GM10266 (cell line): ENCODE measurements around the gene ST6GALNAC3.

Experiments used
- DNase-seq: peaks from one replicate; pipeline ENCODE4 v3.0.0; 2012; ENCODE audit errors: extremely low spot score
- TF ChIP-seq, protein P1 (sequence below): IDR thresholded peaks from 2 replicates; pipeline ENCODE4 v1.5.1; 2012; ENCODE audit warnings: mild to moderate bottlenecking, low read depth; ENCODE audit not compliant: control insufficient read depth, insufficient read depth; ENCODE audit errors: missing control alignments

ST6GALNAC3 gene

DNA sequence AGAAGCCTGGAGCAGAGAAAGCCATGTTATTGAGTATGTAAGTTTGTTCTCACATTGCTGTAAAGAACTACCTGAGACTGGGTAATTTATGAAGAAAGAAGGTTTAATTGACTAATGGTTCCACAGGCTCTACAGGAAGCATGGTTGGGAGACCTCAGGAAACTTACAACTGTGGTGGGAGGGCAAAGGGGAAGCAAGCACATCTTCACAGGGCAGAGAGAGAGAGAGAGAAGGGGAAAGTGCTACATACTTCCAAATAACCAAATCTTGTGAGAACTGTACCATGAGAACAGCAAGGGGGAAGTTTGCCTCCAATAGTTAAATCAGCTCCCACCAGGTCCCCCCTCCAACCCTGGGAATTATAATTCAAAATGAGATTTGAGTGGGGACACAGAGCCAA lies 302.7 kb downstream of the ST6GALNAC3 start:
- DNase-seq: no peak

DNA sequence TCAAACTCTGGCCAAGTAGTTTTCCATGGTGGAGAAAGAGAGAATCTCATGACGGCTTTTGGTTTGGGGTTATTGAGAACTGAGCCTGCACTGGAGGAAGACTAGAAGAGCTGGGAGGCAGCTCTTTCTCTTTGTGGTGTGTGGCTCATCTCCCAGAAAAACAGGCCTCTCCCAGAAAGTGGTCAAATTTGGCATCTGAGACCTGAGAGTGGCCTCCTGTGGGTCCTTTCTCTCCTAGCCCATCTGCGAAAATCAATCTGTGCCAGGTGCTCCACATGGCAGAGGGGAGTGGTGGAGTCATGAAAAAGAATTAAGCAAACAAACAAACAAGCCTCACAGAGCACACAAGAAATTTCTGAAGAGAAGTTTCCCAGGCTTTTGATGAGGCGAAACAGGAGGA lies 305.0 kb downstream of the ST6GALNAC3 start:
- no peak for DNase-seq
- TF ChIP-seq, protein P1, sequence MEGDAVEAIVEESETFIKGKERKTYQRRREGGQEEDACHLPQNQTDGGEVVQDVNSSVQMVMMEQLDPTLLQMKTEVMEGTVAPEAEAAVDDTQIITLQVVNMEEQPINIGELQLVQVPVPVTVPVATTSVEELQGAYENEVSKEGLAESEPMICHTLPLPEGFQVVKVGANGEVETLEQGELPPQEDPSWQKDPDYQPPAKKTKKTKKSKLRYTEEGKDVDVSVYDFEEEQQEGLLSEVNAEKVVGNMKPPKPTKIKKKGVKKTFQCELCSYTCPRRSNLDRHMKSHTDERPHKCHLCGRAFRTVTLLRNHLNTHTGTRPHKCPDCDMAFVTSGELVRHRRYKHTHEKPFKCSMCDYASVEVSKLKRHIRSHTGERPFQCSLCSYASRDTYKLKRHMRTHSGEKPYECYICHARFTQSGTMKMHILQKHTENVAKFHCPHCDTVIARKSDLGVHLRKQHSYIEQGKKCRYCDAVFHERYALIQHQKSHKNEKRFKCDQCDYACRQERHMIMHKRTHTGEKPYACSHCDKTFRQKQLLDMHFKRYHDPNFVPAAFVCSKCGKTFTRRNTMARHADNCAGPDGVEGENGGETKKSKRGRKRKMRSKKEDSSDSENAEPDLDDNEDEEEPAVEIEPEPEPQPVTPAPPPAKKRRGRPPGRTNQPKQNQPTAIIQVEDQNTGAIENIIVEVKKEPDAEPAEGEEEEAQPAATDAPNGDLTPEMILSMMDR: no peak

More for the DNA sequence above, 302.7 kb downstream of the ST6GALNAC3 start:
- TF ChIP-seq, protein P1: no peak

DNA sequence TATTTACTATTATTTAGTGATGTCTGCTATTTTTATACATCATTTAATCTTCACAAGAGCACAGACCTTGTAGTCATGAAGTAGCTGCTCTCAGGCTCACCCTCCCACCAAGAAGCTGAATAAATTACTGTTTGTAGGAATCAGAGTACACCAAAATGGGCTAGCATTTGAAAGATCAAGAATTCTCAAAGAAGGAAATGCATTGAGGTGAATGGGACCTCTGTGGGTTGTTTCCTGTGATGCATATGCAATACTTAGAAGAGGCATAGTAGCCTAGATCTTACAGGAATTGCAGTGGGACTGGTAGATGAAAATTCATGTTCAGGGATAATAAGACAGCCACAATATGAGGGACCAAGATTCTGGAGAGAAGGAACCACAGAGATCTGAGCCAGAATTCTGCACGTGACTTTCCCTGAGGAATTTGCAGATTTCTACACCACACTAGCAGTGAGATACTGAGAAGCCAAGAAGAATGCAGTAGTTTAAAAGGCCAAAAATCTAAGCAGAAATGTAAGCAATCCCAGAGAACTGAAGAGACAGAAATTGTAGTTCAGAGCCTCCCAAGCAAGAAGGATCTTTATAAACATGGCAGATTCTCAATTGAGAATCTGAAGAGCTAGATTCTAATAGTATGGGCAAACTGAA lies 307.0 kb downstream of the ST6GALNAC3 start:
- no peak for DNase-seq
- TF ChIP-seq, protein P1: no peak

DNA sequence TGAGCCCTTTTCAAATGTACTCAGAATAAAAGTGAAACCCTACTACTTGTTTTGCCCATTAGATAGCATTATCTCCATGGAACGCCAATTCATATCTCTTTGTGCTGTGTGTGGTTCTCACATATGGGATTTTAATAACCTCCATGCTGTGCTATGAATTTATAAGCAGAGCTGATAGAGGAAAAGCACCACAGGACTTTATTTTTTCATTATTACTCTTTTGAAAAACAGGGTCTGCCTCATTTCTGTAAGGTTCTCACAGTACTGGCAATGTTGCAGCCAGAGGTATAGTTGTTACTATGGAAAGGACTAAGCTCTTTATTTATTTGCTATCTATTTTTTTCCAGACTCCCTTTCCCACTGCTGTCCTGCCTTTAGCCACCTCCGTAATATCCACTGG lies 313.7 kb downstream of the ST6GALNAC3 start:
- TF ChIP-seq, protein P1: no peak
- no peak for DNase-seq

DNA sequence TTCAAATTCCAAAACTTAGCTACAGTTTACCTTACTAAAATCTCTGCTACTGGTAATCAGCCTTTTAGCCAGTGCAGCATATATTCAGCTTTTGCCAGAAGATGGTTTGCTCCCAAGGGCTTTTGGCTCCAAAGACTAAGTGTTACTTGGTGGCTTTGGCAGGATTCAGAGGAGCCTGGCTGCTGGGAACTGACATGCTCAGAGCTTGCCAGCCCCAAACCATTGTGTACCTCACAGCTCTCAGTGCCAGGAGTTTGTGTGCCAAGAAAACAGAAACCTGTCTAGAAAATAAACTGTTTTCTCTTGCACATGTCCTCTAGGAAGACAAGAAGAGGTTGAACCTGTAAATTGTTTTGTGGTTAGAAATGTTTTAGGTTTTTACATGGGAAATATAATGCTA lies 315.9 kb downstream of the ST6GALNAC3 start:
- no peak for DNase-seq

DNA sequence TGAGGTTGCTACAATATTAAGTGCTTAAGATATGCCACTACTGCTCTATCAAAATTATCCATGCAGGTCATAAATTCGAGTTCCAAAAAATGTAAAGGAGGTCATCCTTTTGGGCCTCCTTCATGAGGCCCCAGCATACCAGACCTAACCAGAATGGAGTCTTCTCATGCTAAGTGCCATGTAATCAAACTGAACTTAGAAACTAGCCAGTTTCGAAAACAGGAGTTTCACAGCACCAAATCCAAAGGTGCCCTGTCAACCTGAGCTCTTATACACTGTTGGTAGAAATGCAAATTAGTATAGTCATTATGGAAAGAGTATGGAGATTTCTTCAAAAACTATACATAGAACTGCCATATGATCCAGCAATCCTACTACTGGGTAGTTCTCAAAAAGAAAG lies 320.5 kb downstream of the ST6GALNAC3 start:
- TF ChIP-seq, protein P1: no peak

More for the DNA sequence above, 315.9 kb downstream of the ST6GALNAC3 start:
- TF ChIP-seq, protein P1: no peak

DNA sequence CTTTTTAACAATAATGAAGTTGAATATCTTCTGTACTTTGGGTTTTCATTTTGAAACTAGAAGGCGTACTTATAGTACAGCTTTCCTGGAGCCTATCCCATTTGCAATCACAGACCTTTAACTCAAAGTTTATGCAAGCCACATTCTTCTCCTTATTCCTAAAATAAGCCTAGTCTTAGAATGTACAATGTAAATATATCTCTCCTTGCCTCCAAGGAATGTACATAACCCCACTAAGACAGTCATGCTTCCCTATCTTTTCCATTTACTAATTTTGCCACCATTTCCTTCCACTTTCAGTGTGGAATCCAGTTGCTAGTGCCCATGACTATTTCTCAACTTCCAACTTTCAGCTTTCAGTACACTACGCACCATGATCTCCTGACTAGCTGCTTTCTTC lies 327.6 kb downstream of the ST6GALNAC3 start:
- no peak for DNase-seq
- TF ChIP-seq, protein P1: no peak

More for the DNA sequence above, 320.5 kb downstream of the ST6GALNAC3 start:
- DNase-seq: no peak
